GM18508 (cell line): ENCODE data around the gene ZMYM4.
"Not testable (repeated sequence)": the region's sequence is repeated elsewhere in the genome, so short reads cannot be mapped to it uniquely, and the experiment has no call there.

Experiments
- ATAC-seq: cut with Tn5 transposase; IDR thresholded peaks from one replicate; pipeline ENCODE4 v1.9.1; 2021; ENCODE audit warnings: moderate number of reproducible peaks; ENCODE audit not compliant: insufficient read depth, unreplicated experiment

The ZMYM4 gene

DNA sequence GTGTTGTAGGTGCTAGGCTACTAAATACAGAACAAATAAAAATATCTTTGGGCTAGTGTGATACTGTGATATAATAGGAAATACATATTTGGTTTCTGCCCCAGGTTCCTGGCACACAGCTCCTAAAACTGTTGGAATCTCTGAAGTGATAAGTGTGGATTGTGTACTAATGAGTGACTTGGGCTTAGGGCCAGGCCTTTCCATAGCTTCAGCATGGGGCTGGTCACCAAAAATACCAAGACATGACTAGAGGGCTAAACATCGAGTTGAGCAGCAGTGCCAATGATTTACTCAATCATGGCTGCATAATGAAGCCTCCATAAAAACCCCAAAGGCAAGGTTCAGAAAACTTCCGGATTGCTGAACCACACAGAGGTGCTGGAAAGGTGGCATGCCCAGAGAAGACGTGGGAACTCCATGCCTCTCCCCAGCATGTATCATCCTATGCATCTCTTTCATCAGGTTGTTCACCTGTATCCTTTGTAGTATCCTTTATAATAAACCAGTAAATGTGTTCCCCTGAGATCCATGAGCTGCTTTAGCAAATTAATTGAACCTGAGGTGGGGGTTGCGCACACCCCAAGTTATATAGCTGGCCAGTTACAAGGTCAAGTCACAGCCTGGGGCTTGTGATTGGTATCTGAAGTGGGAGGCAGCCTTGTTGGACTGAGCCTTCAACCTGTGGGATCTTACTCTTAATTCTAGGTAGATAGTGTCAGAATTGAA is 51.6 kb downstream of the ZMYM4 start:
- no peak for ATAC-seq

GRCh38 chr1:35320937-35321336 is 52.4 kb downstream of the ZMYM4 start:
- ATAC-seq = no peak

DNA sequence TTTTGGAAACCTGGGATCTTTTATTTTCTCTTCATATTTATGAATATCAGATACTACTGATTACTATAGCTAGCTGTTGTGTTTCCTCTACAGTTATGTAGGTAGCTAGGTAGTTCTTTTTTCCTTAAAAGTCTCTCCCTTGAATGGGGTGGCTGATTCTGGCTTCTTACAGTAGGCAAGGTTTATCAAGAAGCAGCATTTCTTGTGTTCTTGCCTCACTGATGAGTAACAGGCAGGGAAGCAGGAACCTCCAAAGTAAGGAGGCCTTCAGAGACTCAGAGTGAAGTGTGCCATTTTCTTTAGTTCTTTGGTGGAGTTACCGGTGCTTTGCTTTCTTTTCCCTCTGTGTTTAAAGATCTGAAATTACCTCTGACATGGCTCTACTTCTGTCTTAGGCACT is 56.0 kb downstream of the ZMYM4 start:
- ATAC-seq = no peak

GRCh38 chr1:35326246-35326866 is 57.8 kb downstream of the ZMYM4 start:
- no peak for ATAC-seq

- ATAC-seq = not testable (repeated sequence)
Observed at GRCh38 chr1:35331618-35332017, 63.1 kb downstream of the ZMYM4 start.

- no peak for ATAC-seq
Observed at GRCh38 chr1:35334485-35334884, 66.0 kb downstream of the ZMYM4 start.

- no peak for ATAC-seq
Observed at GRCh38 chr1:35340519-35340918, 72.0 kb downstream of the ZMYM4 start.

DNA sequence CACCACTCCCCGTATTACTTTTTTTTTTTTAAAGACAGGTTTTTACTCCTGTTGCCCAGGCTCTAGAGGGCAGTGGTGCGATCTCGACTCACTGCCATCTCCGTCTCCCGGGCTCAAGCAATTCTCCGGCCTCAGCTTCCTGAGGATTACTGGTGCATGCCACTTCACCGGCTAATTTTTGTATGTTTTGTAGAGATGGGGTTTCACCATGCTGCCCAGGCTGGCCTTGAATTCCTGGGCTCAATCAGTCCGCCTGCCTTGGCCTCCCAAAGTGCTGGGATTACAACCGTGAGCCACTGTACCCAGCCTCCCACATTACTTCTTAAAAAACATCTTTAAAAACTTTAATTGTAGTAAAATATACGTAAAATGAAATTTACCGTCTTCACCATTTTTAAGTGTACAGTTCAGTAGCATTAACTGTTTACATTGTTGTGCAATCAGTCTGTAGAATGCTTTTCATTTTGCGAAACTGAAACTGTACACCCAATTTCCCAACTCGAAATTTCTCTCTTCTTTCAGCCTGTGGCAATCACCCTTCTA is 77.0 kb downstream of the ZMYM4 start:
- no peak for ATAC-seq

DNA sequence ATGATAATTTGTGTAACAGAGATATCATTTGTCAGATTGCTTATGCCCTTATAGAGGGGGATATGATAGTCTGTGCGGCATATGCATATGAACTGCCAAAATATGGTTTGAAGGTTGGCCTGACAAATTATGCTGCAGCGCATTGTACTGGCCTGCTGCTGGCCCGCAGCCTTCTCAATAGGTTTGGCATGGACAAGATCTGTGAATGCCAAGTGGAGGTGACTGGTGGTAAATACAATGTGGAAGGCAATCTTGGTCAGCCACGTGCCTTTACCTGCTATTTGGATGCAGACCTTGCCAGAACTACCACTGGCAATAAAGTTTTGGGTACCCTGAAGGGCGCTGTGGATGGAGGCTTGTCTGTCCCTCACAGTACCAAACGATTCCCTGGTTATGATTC is 82.4 kb downstream of the ZMYM4 start:
- no peak for ATAC-seq

GRCh38 chr1:35359995-35360394 is 91.5 kb downstream of the ZMYM4 start:
- ATAC-seq = no peak

DNA sequence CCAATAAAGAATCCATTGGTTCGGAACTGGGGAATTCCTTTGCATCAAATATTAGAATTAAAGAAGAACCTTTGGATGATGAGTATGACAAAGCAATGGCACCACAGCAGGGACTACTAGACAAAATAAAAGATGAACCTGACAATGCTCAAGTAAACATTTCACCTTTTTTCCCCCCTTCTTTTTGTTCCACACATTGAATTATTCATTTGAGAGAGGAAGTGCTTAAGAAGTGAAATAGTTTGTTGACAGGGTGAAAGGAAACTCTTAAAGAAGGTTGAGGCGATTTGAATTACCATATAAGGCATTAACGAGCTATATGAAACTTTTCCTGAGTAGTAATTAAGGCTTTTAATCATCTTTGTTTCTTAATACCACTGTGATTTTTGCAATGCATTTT is 93.1 kb downstream of the ZMYM4 start:
- no peak for ATAC-seq

DNA sequence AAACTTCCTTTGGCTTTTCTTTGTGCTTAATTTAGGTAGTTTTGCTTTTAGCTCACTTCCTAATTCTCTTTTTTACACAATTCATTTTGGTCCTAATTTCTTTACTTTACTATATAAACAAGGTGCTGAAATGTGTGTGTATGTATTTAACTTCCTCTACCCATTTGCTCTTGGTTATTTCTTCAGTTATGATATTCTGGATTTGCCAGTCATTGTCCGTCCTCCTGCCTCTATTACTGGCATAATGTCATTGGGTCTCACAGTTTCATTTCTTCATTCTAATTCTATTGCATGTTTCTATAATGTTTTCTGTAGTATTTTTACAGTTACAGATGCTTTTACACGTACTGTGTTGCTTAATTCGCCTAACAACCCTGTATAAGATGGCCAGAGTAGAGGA is 96.2 kb downstream of the ZMYM4 start:
- ATAC-seq = no peak

- no peak for ATAC-seq
Observed at GRCh38 chr1:35367914-35368313, 99.4 kb downstream of the ZMYM4 start.

DNA sequence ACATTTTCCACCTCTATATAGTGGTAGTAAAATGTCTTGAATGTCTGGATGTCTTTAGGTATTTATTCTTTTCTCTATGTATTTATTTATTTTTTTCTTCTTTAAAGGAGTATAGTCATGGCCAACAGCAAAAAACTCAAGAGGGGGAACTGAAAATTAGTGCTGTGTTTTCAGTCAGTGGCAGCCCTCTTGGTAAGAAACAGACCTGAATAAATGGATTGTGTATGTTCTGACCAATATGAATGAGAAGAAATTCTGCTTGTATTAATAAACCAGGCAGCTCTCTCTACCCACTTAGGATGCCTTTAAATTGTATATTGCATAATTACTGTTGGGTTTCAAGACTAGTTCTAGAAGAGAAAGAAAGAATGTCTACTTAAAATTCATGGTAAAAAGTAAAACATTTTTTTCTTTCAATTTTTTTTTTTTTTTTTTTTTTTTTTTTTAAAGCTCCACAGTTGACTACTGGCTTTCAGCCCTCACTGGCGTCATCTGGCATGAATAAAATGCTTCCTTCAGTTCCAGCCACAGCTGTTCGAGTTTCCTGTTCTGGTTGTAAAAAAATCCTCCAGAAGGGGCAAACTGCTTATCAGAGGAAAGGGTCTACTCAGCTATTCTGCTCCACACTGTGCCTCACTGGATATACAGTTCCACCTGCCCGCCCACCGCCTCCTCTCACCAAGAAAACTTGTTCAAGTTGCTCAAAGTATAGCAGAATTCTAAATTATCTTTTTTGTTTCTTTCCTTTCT is 101.6 kb downstream of the ZMYM4 start:
- ATAC-seq = no peak

DNA sequence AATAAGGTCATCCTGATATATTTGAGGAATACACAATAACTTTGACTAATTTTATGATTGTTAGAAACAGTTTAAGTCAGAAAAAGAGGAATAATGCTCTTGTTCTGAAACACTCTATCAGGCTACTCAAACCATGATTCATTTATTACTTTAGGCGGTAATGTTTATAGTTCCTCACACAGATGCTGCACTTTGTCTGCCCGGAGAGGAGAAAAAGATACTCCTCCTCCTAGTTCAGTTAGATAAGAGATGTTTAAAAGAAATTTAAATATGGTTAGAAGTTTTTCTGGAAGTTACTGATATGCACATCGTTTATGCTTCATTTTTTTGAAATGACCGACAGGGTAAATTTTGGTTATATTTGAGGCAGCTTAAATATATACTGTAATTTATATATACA is 103.0 kb downstream of the ZMYM4 start:
- ATAC-seq = no peak

- ATAC-seq = no peak
Observed at GRCh38 chr1:35377555-35377954, 109.0 kb downstream of the ZMYM4 start.

DNA sequence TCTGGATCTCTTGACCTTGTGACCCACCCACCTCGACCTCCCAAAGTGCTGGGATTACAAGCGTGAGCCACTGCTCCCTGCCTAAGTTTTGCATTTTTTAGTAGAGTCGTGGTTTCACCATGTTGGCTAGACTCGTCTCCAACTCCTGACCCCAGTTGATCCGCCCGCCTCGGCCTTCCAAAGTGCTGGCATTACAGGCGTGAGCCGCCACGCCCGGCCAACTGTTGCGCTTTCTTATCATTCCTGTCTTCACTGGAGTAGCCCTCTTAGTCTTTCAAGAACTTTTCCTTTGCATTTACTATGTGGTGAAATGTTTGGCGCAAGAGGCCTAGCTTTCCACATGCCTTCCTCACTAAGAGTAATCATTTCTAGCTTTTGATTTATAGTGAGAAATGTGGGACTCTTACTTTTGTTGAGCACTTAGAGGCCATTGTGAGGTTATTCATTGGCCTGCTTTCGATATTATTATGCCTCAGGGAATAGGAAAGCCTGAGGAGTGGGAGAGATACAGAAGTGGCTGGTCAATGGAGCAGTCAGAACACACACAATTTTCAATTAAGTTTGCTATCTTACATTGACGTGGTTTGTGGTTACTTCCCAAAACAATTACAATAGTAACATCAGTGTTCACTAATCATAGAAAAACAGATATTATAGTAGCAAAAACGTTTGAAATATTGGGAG is 111.0 kb downstream of the ZMYM4 start:
- no peak for ATAC-seq

GRCh38 chr1:35380111-35380510 is 111.6 kb downstream of the ZMYM4 start:
- not testable (repeated sequence) for ATAC-seq

GRCh38 chr1:35382107-35382506 is 113.6 kb downstream of the ZMYM4 start:
- ATAC-seq = no peak

DNA sequence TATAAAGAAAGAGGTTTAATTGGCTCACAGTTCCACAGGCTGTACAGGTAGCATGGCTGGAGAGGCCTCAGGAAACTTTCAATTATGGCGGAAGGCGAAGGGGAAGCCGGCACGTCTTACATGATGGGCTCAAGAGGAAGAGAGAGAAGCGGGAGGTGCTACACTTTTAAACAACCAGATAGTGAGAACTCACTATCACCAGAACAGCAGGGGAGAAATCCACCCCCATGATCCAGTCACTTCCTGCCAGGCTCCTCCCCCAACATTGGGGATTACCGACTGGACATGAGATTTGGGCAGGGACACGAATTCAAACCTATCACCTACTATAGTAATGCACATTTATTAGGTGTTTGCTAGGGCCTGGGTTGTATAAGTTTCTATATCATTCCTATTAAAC is 117.8 kb downstream of the ZMYM4 start:
- no peak for ATAC-seq

DNA sequence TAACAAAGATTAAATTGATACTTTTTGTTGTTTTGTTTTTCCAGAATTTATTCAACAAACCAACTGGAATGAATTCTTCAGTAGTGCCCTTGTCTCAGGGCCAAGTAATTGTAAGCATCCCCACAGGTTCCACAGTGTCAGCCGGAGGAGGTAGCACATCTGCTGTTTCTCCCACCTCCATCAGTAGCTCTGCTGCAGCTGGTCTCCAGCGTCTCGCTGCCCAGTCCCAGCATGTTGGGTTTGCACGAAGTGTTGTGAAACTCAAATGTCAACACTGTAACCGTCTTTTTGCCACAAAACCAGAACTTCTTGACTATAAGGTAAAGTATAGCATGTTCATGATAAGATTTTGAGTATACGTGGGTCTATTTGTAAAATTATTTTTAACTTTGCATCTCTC is 118.5 kb downstream of the ZMYM4 start:
- ATAC-seq = no peak
